ENCODE data around the gene UHRF2. TPM values are rescaled to one million over a fixed set of nuclear protein-coding genes. Genes with fewer than 3 reads are reported as not detected.

UHRF2 gene
- polyA plus RNA-seq, 1 of the 3 experiments (the other 2 are of a cell fraction): 24.1 TPM

GRCh38 chr9:6414247-6414641 lies 1.2 kb downstream of the UHRF2 start (continued):
- TF ChIP-seq CTCF (IDR thresholded peaks at IDR 0.05) (no peak), MAX (IDR thresholded peaks at IDR 0.05; ENCODE audit: low read depth) (no peak), SIN3A (IDR thresholded peaks at IDR 0.05; ENCODE audit: borderline replicate concordance, low read depth, low read length) (no peak)

- H3K79me2 ChIP-seq (ENCODE audit: insufficient read depth): peaks cover 73% of the 10 kb centered on the region
- peak overlapping the region; percentile 94 for H3K4me2 ChIP-seq
- H3K27ac ChIP-seq (ENCODE audit: low read depth in 2 of 2, low read length in 1 of 2): peak overlapping the region in 1 of 2 experiments; percentile 73; a peak in 1 of 4 replicates
- no peak overlapping the region for H2AFZ ChIP-seq (ENCODE audit: low read depth)
- peaks cover 8 to 19% of the 10 kb centered on the region in 2 experiments; a peak in 3 of 4 replicates for H3K4me1 ChIP-seq (ENCODE audit: control insufficient read depth in 1 of 2, insufficient read depth in 2 of 2, low read depth in 1 of 2, low read length in 1 of 2)
- DNase-seq: peak; percentile 22
- TF ChIP-seq NRF1 (IDR thresholded peaks at IDR 0.05; ENCODE audit: low read depth, low read length) (no peak), MXI1 (IDR thresholded peaks at IDR 0.05; ENCODE audit: low read depth, low read length) (no peak), REST (IDR thresholded peaks at IDR 0.05; ENCODE audit: low read depth, low read length) (no peak), USF2 (IDR thresholded peaks at IDR 0.05; ENCODE audit: borderline replicate concordance, low read depth, low read length) (no peak), POLR2AphosphoS5 (IDR thresholded peaks at IDR 0.05; ENCODE audit: low read depth, low read length) (no peak)
- H3K4me3 ChIP-seq (ENCODE audit: low read depth in 2 of 2, low read length in 1 of 2): peak overlapping the region; percentile 95 to 96; a peak in 3 of 4 replicates
- WGBS (ENCODE audit: low lambda C conversion rate): 60% methylated on average over 5 of the region's 5 CpGs
- no peaks in the 10 kb centered on the region for H3K9me3 ChIP-seq
- CTCF ChIA-PET: interaction anchor here (0.9 to 1.6 kb wide), 3 partner anchors 13 to 56 kb away, joined by 3 to 5 read pairs (median 3); no protein-coding TSS in a partner anchor
- peaks cover 52% of the 10 kb centered on the region for H4K20me1 ChIP-seq (ENCODE audit: insufficient read depth)
- no peaks in the 10 kb centered on the region for H3K9me2 ChIP-seq
- POLR2A ChIA-PET: interaction anchor here (0.8 kb wide), 1 partner anchor 301 kb away, joined by 3 read pairs; no protein-coding TSS in a partner anchor
- H3F3A ChIP-seq (replicated peaks; ENCODE audit: insufficient read depth): peaks cover 23% of the 10 kb centered on the region
- peaks cover 3 to 16% of the 10 kb centered on the region in 2 experiments for H3K36me3 ChIP-seq (replicated peaks in 1 of 2; ENCODE audit: control insufficient read depth in 1 of 2, insufficient read depth in 2 of 2, low read length in 1 of 2)
- H3K9ac ChIP-seq: peak overlapping the region; percentile 95
- no peaks in the 10 kb centered on the region for H3K27me3 ChIP-seq (ENCODE audit: insufficient read depth)
Measured at GRCh38 chr9:6415266-6415665, 2.3 kb downstream of the UHRF2 start.

All from SK-N-SH (cell line).